Measurements from ENCODE around the gene LENEP. TPM values are rescaled to one million over a fixed set of nuclear protein-coding genes. Genes with fewer than 3 reads are reported as not detected.
A peak's percentile ranks its signal among the peaks of the same experiment; 100 is the strongest.

LENEP gene
- total RNA-seq, 3 donors from 2014 or later: not detected

GRCh38 chr1:154945962-154946850 lies 47.2 kb upstream of the LENEP start:
- Histone ChIP-seq H3K4me1 (peaks cover 0 to 4% of the 10 kb centered on the region in 2 donors), H3K27me3 (no peaks in the 10 kb centered on the region), H3K4me3 (no peak overlapping the region), H3K36me3 (no peaks in the 10 kb centered on the region), H3K27ac (peak overlapping the region in 1 of 2 donors; percentile 26), H3K9me3 (no peaks in the 10 kb centered on the region)
- TF ChIP-seq POLR2AphosphoS5 (IDR thresholded peaks at IDR 0.05) (no peak), CTCF (IDR thresholded peaks at IDR 0.05) (no peak), POLR2A (IDR thresholded peaks at IDR 0.05) (no peak)
- no peak for DNase-seq (ENCODE audit: low spot score in 2 of 2)
- intact Hi-C loops (cut with DNase I; ENCODE audit: low total_unique reads): no loop called here

- H3K4me3 ChIP-seq: no peak overlapping the region
- no peak overlapping the region for H3K27ac ChIP-seq
- H3K9me3 ChIP-seq: no peaks in the 10 kb centered on the region
- no peak for DNase-seq (ENCODE audit: low spot score in 2 of 2)
- no peaks in the 10 kb centered on the region for H3K27me3 ChIP-seq
- H3K36me3 ChIP-seq: no peaks in the 10 kb centered on the region
- no peak for TF ChIP-seq POLR2A (IDR thresholded peaks at IDR 0.05)
- TF ChIP-seq CTCF (IDR thresholded peaks at IDR 0.05): no peak
- no peak for TF ChIP-seq POLR2AphosphoS5 (IDR thresholded peaks at IDR 0.05)
- peaks cover 0 to 4% of the 10 kb centered on the region in 2 donors for H3K4me1 ChIP-seq
- intact Hi-C loops (cut with DNase I; ENCODE audit: low total_unique reads): no loop called here
Measured at GRCh38 chr1:154948079-154948478, 45.3 kb upstream of the LENEP start.

GRCh38 chr1:154951901-154952657 lies 41.3 kb upstream of the LENEP start:
- H3K4me3 ChIP-seq: no peak overlapping the region
- peaks cover 0 to 23% of the 10 kb centered on the region in 2 donors for H3K4me1 ChIP-seq
- H3K36me3 ChIP-seq: no peaks in the 10 kb centered on the region
- intact Hi-C loops (cut with DNase I; ENCODE audit: low total_unique reads): loop anchor here (10.0 kb wide), 1 partner anchor 113 kb away; the partner anchor contains the start of gene EFNA4
- no peak for TF ChIP-seq POLR2AphosphoS5 (IDR thresholded peaks at IDR 0.05)
- H3K27me3 ChIP-seq: no peaks in the 10 kb centered on the region
- H3K27ac ChIP-seq: no peak overlapping the region
- DNase-seq (ENCODE audit: low spot score in 2 of 2): no peak
- no peaks in the 10 kb centered on the region for H3K9me3 ChIP-seq

- H3K4me1 ChIP-seq: peaks cover 0 to 23% of the 10 kb centered on the region in 2 donors
- H3K27ac ChIP-seq: no peak overlapping the region
- no peaks in the 10 kb centered on the region for H3K27me3 ChIP-seq
- H3K4me3 ChIP-seq: no peak overlapping the region
- intact Hi-C loops (cut with DNase I; ENCODE audit: low total_unique reads): loop anchor here (10.0 kb wide), 1 partner anchor 112 kb away; the partner anchor contains the start of gene EFNA4
- H3K36me3 ChIP-seq: no peaks in the 10 kb centered on the region
- TF ChIP-seq POLR2A (IDR thresholded peaks at IDR 0.05): no peak
- TF ChIP-seq CTCF (IDR thresholded peaks at IDR 0.05): no peak
- TF ChIP-seq POLR2AphosphoS5 (IDR thresholded peaks at IDR 0.05): no peak
- H3K9me3 ChIP-seq: no peaks in the 10 kb centered on the region
- no peak for DNase-seq (ENCODE audit: low spot score in 2 of 2)
Measured at GRCh38 chr1:154952664-154953063, 40.7 kb upstream of the LENEP start.

- Histone ChIP-seq H3K36me3 (no peaks in the 10 kb centered on the region), H3K4me3 (peak overlapping the region in 1 of 3 donors; percentile 29), H3K4me1 (peaks cover 0 to 23% of the 10 kb centered on the region in 2 donors), H3K9me3 (no peaks in the 10 kb centered on the region), H3K27me3 (no peaks in the 10 kb centered on the region), H3K27ac (no peak overlapping the region)
- intact Hi-C loops (cut with DNase I; ENCODE audit: low total_unique reads): loop anchor here (10.0 kb wide), 1 partner anchor 111 kb away; the partner anchor contains the start of gene EFNA4
- no peak for DNase-seq (ENCODE audit: low spot score in 2 of 2)
- TF ChIP-seq POLR2A (IDR thresholded peaks at IDR 0.05): no peak
- TF ChIP-seq POLR2AphosphoS5 (IDR thresholded peaks at IDR 0.05): no peak
- no peak for TF ChIP-seq CTCF (IDR thresholded peaks at IDR 0.05)
Measured at GRCh38 chr1:154953611-154954038, 39.8 kb upstream of the LENEP start.
